K562 (cell line): ENCODE measurements around the gene MARCHF3. TPM values are rescaled to one million over a fixed set of nuclear protein-coding genes. Genes with fewer than 3 reads are reported as not detected.
A peak's percentile ranks its signal among the peaks of the same experiment; 100 is the strongest.

Experiments used
- ATAC-seq: fragments of 200-7000 bp; cut with Tn5 transposase; 3 replicates; pipeline ENCODE4 v1.9.1; 2020; ENCODE audit warnings: moderate library complexity
- BruUV-seq: library from RNA; stranded (reverse); fragments of 400-500 nt; replicated peaks from 2 replicates; lab custom pipeline; 2021; lab: Mats Ljungman, UMichigan
- CTCF ChIA-PET: fragments of 300-600 bp; formaldehyde crosslinking; extraction: SDS; loops from one replicate; lab custom pipeline; 2021; ENCODE audit warnings: low intra/inter-chr PET ratio; lab: Yijun Ruan, JAX
- POLR2A ChIA-PET: fragments of 300-600, 350-650 bp; sonication (Branson Sonifier 250); formaldehyde crosslinking; extraction: SDS; loops from one replicate; lab custom pipeline; 2021; ENCODE audit warnings: antibody characterized with exemption, inconsistent platforms; lab: Yijun Ruan, JAX
- DNase-seq, 4 experiments: peaks; one replicate each; pipeline versions ENCODE4 v3.0.0 to v3.0.0-alpha.2; 2011 to 2018; ENCODE audit warnings: low spot score in 3 of 4, mixed read lengths in 3 of 4; ENCODE audit errors: extremely low read depth in 1 of 4
- FAIRE-seq: peaks from 2 replicates; lab custom pipeline; 2011; peaks lifted over from hg19 to GRCh38; lab: Jason Lieb, UNC
- H2AFZ ChIP-seq: 2 replicates; pipeline ENCODE4 v1.6.0; 2011; ENCODE audit warnings: low read depth, low read length, control low read depth, inconsistent platforms
- H3K27ac ChIP-seq: fragments of 200-600 bp; 3 replicates; pipeline ENCODE4 v1.8.0; 2011; ENCODE audit warnings: low read depth, mild to moderate bottlenecking, control low read depth, inconsistent platforms, low read length, moderate library complexity, mixed read lengths; ENCODE audit errors: extremely low read depth
- H3K27me3 ChIP-seq, 2 experiments: fragments of 300-600 bp in 1 of 2; 2 replicates in 1 of 2; 3 replicates in 1 of 2; pipeline versions ENCODE4 v1.6.0 to v1.8.0; 2011; ENCODE audit warnings: inconsistent platforms in 2 of 2, low read length in 2 of 2, mild to moderate bottlenecking in 1 of 2, mixed read lengths in 1 of 2, moderate library complexity in 1 of 2; ENCODE audit not compliant: control insufficient read depth in 2 of 2, insufficient read depth in 2 of 2
- H3K36me3 ChIP-seq: fragments of 300-600 bp; 3 replicates; pipeline ENCODE4 v1.8.0; 2011; ENCODE audit warnings: mild to moderate bottlenecking, low read length, inconsistent platforms; ENCODE audit not compliant: control insufficient read depth, insufficient read depth
- H3K4me1 ChIP-seq, 2 experiments: fragments of 200-600 bp in 1 of 2; replicated peaks in 1 of 2; 2 replicates in 1 of 2; 3 replicates in 1 of 2; pipeline versions ENCODE4 v1.5.1 to v1.8.0; 2011; ENCODE audit warnings: inconsistent platforms in 2 of 2, low read length in 2 of 2, mild to moderate bottlenecking in 1 of 2, mixed read lengths in 1 of 2, moderate library complexity in 1 of 2; ENCODE audit not compliant: control insufficient read depth in 2 of 2, insufficient read depth in 2 of 2
- H3K4me2 ChIP-seq: 2 replicates; pipeline ENCODE4 v1.6.1; 2011; ENCODE audit warnings: low read length, control low read depth, inconsistent platforms, mixed read lengths; ENCODE audit not compliant: insufficient read depth
- H3K4me3 ChIP-seq: fragments of 200-600 bp; sonication (generic), shearing (Covaris generic); 2 replicates; pipeline ENCODE4 v1.5.1; 2016; ENCODE audit warnings: control low read depth, inconsistent platforms
- H3K79me2 ChIP-seq: fragments of 200-600 bp; 3 replicates; pipeline ENCODE4 v1.8.0; 2011; ENCODE audit warnings: low read length, inconsistent platforms; ENCODE audit not compliant: control insufficient read depth, insufficient read depth
- H3K9ac ChIP-seq, 2 experiments: 2 replicates each; pipeline versions ENCODE4 v1.6.0 to v1.6.1; 2011; ENCODE audit warnings: low read depth in 2 of 2, low read length in 2 of 2, control low read depth in 1 of 2, inconsistent platforms in 1 of 2, mild to moderate bottlenecking in 1 of 2, mixed read lengths in 1 of 2; ENCODE audit not compliant: insufficient read depth in 1 of 2
- H3K9me1 ChIP-seq: one replicate; pipeline ENCODE4 v1.6.0; 2011; ENCODE audit warnings: inconsistent platforms, mild to moderate bottlenecking, low read length, moderate library complexity; ENCODE audit not compliant: control insufficient read depth, insufficient read depth
- H3K9me3 ChIP-seq: replicated peaks from 2 replicates; pipeline ENCODE4 v1.5.1; 2011; ENCODE audit warnings: low read depth, low read length, inconsistent platforms; ENCODE audit not compliant: control insufficient read depth, insufficient read depth
- H4K20me1 ChIP-seq: replicated peaks from 2 replicates; pipeline ENCODE4 v1.6.1; 2011; ENCODE audit warnings: low read length, inconsistent platforms, mixed read lengths; ENCODE audit not compliant: control insufficient read depth, insufficient read depth
- ATF7 ChIP-seq: fragments of 450-650 bp; IDR thresholded peaks from 2 replicates; pipeline ENCODE4 v1.7.1; 2014; ENCODE audit warnings: mild to moderate bottlenecking, moderate library complexity
- BRF1 ChIP-seq: IDR thresholded peaks from 3 replicates; pipeline ENCODE4 v1.6.1; 2011; ENCODE audit warnings: borderline replicate concordance, mild to moderate bottlenecking; ENCODE audit not compliant: insufficient read length; ENCODE audit errors: extremely low read depth
- EP400 ChIP-seq: fragments of 450-650 bp; IDR thresholded peaks from 2 replicates; pipeline ENCODE4 v1.6.1; 2017; ENCODE audit warnings: antibody characterized with exemption, mild to moderate bottlenecking, moderate library complexity
- GABPA ChIP-seq: fragments of 200-800 bp; sonication (Bioruptor generic); conservative IDR thresholded peaks from 2 replicates; pipeline ENCODE4 v1.6.1; 2016; ENCODE audit warnings: low read depth, missing genetic modification characterization, missing compliant biosample characterization
- MAZ ChIP-seq, 2 experiments: fragments of 450-650 bp in 1 of 2; sonication (generic) in 1 of 2; formaldehyde crosslinking; IDR thresholded peaks in 1 of 2; conservative IDR thresholded peaks in 1 of 2; 2 replicates each; pipeline versions ENCODE4 v1.4.0 to v1.5.0; 2020; ENCODE audit warnings: mild to moderate bottlenecking in 1 of 2, missing genetic modification reagents in 1 of 2
- NFIX ChIP-seq: fragments of 250-450 bp; sonication (Bioruptor Pico); IDR thresholded peaks from 2 replicates; pipeline ENCODE4 v1.4.0; 2020; ENCODE audit warnings: low read depth, mild to moderate bottlenecking, moderate library complexity
- NFRKB ChIP-seq: fragments of 450-650 bp; IDR thresholded peaks from 2 replicates; pipeline ENCODE4 v1.6.1; 2016; ENCODE audit warnings: low read depth
- PHF20 ChIP-seq: fragments of 450-650 bp; IDR thresholded peaks from 2 replicates; pipeline ENCODE4 v1.6.1; 2018; ENCODE audit not compliant: partially characterized antibody
- PHF8 ChIP-seq: fragments of 200-600 bp; sonication (generic); IDR thresholded peaks from 2 replicates; pipeline ENCODE4 v1.6.1; 2012; ENCODE audit warnings: mixed run types, mild to moderate bottlenecking, inconsistent platforms, low read length, moderate library complexity, borderline replicate concordance
- POLR2AphosphoS2 ChIP-seq: IDR thresholded peaks from 2 replicates; pipeline ENCODE4 v1.6.1; 2012; ENCODE audit warnings: low read length, improper control_type of control experiment
- POLR3A ChIP-seq: IDR thresholded peaks from 2 replicates; pipeline ENCODE4 v1.6.1; 2011; ENCODE audit warnings: borderline replicate concordance, mild to moderate bottlenecking, moderate library complexity; ENCODE audit not compliant: insufficient read length, insufficient read depth; ENCODE audit errors: extremely low read depth
- RAD51 ChIP-seq: fragments of 450-650 bp; IDR thresholded peaks from 2 replicates; pipeline ENCODE4 v1.7.1; 2016; ENCODE audit warnings: low read depth, mild to moderate bottlenecking, borderline replicate concordance
- SMAD1 ChIP-seq: fragments of 150-350 bp; IDR thresholded peaks from 2 replicates; pipeline ENCODE4 v1.6.1; 2014; ENCODE audit warnings: low read length, low read depth; ENCODE audit not compliant: partially characterized antibody
- ZNF23 ChIP-seq: fragments of 250-450 bp; sonication (Bioruptor Pico); IDR thresholded peaks from 2 replicates; pipeline ENCODE4 v1.4.0; 2020; ENCODE audit warnings: mild to moderate bottlenecking
- ZNF354B ChIP-seq: fragments of 250-450 bp; sonication (Bioruptor Pico); IDR thresholded peaks from 2 replicates; pipeline ENCODE4 v1.4.0; 2020
- WGBS: fragments of 100-300 bp; shearing (Covaris generic); methylation state at CpG from one replicate; pipeline ENCODE4 v1.1.6; 2016; ENCODE audit warnings: low coverage, mixed read lengths; ENCODE audit not compliant: insufficient coverage; ENCODE audit errors: missing lambda C conversion rate; 5-methylcytosine and 5-hydroxymethylcytosine counted together
- in situ Hi-C: fragments of 300-500 bp; cut with MboI; formaldehyde crosslinking; loops from 4 replicates; pipeline ENCODE4 v1.15.0; 2018; ENCODE audit warnings: inconsistent platforms, mixed read lengths
- intact Hi-C: fragments of 100-400 bp; cut with micrococcal nuclease; formaldehyde crosslinking; loops from 2 replicates; pipeline ENCODE4 v1.14.2; 2022
- polyA plus RNA-seq, 8 experiments: library from polyadenylated mRNA; depleted of rRNA in 4 of 8; stranded (reverse) in 5 of 8; unstranded in 3 of 8; fragments of >200 nt; fragmentation: Nextera tagmentation in 2 of 8; fragmentation: Illumina TruSeq in 1 of 8; extraction: Ambion mirVana in 2 of 8; extraction: Trizol in 1 of 8; gene quantifications; 2 replicates each; pipeline versions ENCODE4 v1.2.1 to v1.2.3, GENCODE V29; 2011 to 2014; ENCODE audit warnings: inconsistent platforms in 1 of 8, missing spikeins in 1 of 8
- total RNA-seq, 7 experiments: library from RNA; depleted of rRNA in 6 of 7; stranded (reverse); fragments of >200 nt in 6 of 7; fragmentation: Illumina TruSeq in 2 of 7; extraction: Trizol in 2 of 7; gene quantifications; 2 replicates each; pipeline versions ENCODE4 v1.2.1 to v1.2.3, GENCODE V29; 2011 to 2021; ENCODE audit warnings: low replicate concordance in 1 of 7
- TF ChIP-seq, protein P1 (sequence below): sonication (generic); formaldehyde crosslinking; IDR thresholded peaks from 2 replicates; pipeline ENCODE4 v1.5.0; 2020; ENCODE audit warnings: missing genetic modification reagents
- TF ChIP-seq, protein P2 (sequence below): fragments of 200-800 bp; sonication (Bioruptor generic); IDR thresholded peaks from 2 replicates; pipeline ENCODE4 v1.6.1; 2017; ENCODE audit warnings: missing genetic modification characterization, missing compliant biosample characterization
- TF ChIP-seq, protein P3 (sequence below): sonication (generic); formaldehyde crosslinking; IDR thresholded peaks from 2 replicates; pipeline ENCODE4 v1.9.0; 2022; ENCODE audit warnings: mild to moderate bottlenecking, missing genetic modification reagents

Gene MARCHF3
- total and polyA plus RNA-seq, 9 of the 15 experiments (the other 6 are each of a cell fraction or from before 2014, with no cell fraction given), result 5.6 to 37.4 (median 16.5) TPM

DNA sequence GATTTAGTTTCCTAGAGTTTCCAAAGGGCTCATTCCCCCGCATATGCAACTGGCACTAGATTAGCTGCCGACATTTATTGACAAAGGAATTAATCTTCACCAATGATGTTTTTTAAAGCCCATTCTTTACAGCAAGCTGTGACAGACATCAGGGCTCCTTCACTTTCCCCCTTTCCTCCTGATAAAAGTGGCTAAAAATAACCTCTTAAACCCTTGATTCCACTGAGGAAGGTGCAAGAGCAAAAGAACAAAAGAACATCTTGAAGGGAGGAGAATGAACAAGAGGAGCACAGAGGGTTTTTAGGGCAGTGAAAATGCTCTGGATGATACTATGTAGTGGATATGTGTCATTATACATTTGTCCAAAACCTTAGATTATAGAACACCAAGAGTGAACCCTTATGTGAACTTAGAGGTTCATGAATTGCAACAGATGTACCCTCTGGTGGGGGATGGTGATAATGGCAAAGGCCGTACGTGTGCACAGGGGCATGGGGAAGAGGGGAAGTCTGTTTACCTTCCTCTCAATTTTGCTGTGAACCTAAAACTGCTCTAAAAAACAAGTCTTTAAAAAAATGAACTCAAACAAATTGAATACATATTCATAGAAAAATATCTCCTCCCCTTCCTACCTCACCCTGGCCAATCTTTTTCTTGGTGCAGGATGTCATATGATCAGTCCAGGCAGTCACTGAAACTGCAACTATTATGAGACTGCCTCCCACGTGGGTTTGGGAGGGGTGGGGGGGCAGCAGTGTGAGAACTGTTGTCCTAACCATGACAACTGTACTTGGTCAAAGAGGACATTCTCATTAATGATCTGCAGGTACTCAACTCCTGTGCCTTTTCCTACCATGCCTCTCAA is 83.0 kb downstream of the MARCHF3 start:
- ChIA-PET CTCF (no interaction called here), POLR2A (no interaction called here)
- no peak overlapping the region for H3K4me3 ChIP-seq
- in situ Hi-C loops, result no loop called here
- peaks cover 4% of the 10 kb centered on the region; the same call in 2 of the 3 replicates for H3K36me3 ChIP-seq
- peak overlapping the region; percentile 39; the same call in 1 of the 2 replicates for H2AFZ ChIP-seq
- H3K79me2 ChIP-seq, result peaks cover 58% of the 10 kb centered on the region
- peaks cover 8% of the 10 kb centered on the region for H3K9me1 ChIP-seq
- peak overlapping the region; percentile 58; the same call in 2 of the 3 replicates for H3K27ac ChIP-seq
- no peaks in the 10 kb centered on the region for H4K20me1 ChIP-seq
- peak overlapping the region in 1 of 2 experiments; percentile 40; a peak in 1 of 4 replicates for H3K9ac ChIP-seq
- DNase-seq (peak in 2 of 4 experiments; percentile 60 to 79), FAIRE-seq (peak; percentile 77), ATAC-seq (peak; percentile 86)
- BruUV-seq, result no TSS peak
- peaks cover 0 to 30% of the 10 kb centered on the region in 2 experiments for H3K4me1 ChIP-seq
- no peaks in the 10 kb centered on the region for H3K9me3 ChIP-seq
- H3K4me2 ChIP-seq, result peak overlapping the region; percentile 42
- 13% methylated on average over 5 of the region's 5 CpGs for WGBS
- intact Hi-C loops, result no loop called here
- H3K27me3 ChIP-seq, result no peaks in the 10 kb centered on the region
- TF ChIP-seq SMAD1 (no peak), PHF20 (no peak), POLR2AphosphoS2 (no peak), GABPA (tag) (no peak), ZNF23 (no peak), NFRKB (no peak), PHF8 (no peak), EP400 (no peak), ATF7 (no peak), MAZ (CRISPR knock-in tag; conservative IDR thresholded peaks at IDR 0.05 in 1 of 2, IDR thresholded peaks at IDR 0.05 in 1 of 2) (peak in 1 of 2 experiments; percentile 27; a peak in 1 of 4 replicates), POLR3A (no peak), BRF1 (no peak), RAD51 (peak; percentile 44; the same call in 1 of the 2 replicates), NFIX (CRISPR knock-in tag) (no peak), ZNF354B (CRISPR knock-in tag) (no peak)
- TF ChIP-seq, protein P1, sequence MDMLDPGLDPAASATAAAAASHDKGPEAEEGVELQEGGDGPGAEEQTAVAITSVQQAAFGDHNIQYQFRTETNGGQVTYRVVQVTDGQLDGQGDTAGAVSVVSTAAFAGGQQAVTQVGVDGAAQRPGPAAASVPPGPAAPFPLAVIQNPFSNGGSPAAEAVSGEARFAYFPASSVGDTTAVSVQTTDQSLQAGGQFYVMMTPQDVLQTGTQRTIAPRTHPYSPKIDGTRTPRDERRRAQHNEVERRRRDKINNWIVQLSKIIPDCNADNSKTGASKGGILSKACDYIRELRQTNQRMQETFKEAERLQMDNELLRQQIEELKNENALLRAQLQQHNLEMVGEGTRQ (CRISPR knock-in tag), result peak; percentile 62
- TF ChIP-seq, protein P2, sequence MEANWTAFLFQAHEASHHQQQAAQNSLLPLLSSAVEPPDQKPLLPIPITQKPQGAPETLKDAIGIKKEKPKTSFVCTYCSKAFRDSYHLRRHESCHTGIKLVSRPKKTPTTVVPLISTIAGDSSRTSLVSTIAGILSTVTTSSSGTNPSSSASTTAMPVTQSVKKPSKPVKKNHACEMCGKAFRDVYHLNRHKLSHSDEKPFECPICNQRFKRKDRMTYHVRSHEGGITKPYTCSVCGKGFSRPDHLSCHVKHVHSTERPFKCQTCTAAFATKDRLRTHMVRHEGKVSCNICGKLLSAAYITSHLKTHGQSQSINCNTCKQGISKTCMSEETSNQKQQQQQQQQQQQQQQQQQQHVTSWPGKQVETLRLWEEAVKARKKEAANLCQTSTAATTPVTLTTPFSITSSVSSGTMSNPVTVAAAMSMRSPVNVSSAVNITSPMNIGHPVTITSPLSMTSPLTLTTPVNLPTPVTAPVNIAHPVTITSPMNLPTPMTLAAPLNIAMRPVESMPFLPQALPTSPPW (CRISPR knock-in tag), result peak; percentile 76
- TF ChIP-seq, protein P3, sequence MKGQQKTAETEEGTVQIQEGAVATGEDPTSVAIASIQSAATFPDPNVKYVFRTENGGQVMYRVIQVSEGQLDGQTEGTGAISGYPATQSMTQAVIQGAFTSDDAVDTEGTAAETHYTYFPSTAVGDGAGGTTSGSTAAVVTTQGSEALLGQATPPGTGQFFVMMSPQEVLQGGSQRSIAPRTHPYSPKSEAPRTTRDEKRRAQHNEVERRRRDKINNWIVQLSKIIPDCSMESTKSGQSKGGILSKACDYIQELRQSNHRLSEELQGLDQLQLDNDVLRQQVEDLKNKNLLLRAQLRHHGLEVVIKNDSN (CRISPR knock-in tag), result peak; percentile 65
